HCT116 (cell line): ENCODE results near the gene KRIT1.

ENCODE experiments used
- CEBPB ChIP-seq: IDR thresholded peaks from 2 replicates; pipeline ENCODE4 v1.6.1; 2012; ENCODE audit warnings: low read depth
- EGR1 ChIP-seq: IDR thresholded peaks from 2 replicates; pipeline ENCODE4 v1.6.1; 2012; ENCODE audit warnings: low read depth
- ELF1 ChIP-seq: IDR thresholded peaks from 2 replicates; pipeline ENCODE4 v1.6.1; 2012; ENCODE audit warnings: low read depth, borderline replicate concordance
- EZH2 ChIP-seq: fragments of 200-600 bp; sonication (generic); IDR thresholded peaks from 2 replicates; pipeline ENCODE4 v1.6.1; 2017; ENCODE audit warnings: antibody characterized with exemption, mixed run types
- EZH2phosphoT487 ChIP-seq: fragments of 200-600 bp; IDR thresholded peaks from 2 replicates; pipeline ENCODE4 v1.6.1; 2018; ENCODE audit warnings: antibody characterized with exemption, borderline replicate concordance
- POLR2A ChIP-seq: IDR thresholded peaks from 2 replicates; pipeline ENCODE4 v1.7.0; 2011; ENCODE audit warnings: borderline replicate concordance; ENCODE audit not compliant: insufficient read depth, insufficient read length; ENCODE audit errors: extremely low read depth
- POLR2AphosphoS5 ChIP-seq: IDR thresholded peaks from 2 replicates; pipeline ENCODE4 v1.6.1; 2011; ENCODE audit warnings: mild to moderate bottlenecking, low read depth, low read length, moderate library complexity
- RAD21 ChIP-seq: IDR thresholded peaks from 2 replicates; pipeline ENCODE4 v1.6.1; 2012; ENCODE audit warnings: low read depth, mild to moderate bottlenecking
- SP1 ChIP-seq: IDR thresholded peaks from 2 replicates; pipeline ENCODE4 v1.6.1; 2012; ENCODE audit warnings: low read depth
- TF ChIP-seq, protein P1 (sequence below), 3 experiments: fragments of 200-600 bp in 1 of 3; sonication (generic) in 1 of 3; IDR thresholded peaks in 2 of 3; conservative IDR thresholded peaks in 1 of 3; 2 replicates each; pipeline ENCODE4 v1.5.1; 2012 to 2017; ENCODE audit warnings: low read depth in 2 of 3, low read length in 2 of 3, antibody characterized with exemption in 1 of 3, borderline replicate concordance in 1 of 3, control low read depth in 1 of 3, mild to moderate bottlenecking in 1 of 3, mixed read lengths in 1 of 3, mixed run types in 1 of 3, moderate library complexity in 1 of 3; ENCODE audit not compliant: insufficient read depth in 1 of 3
- TF ChIP-seq, protein P2 (sequence below): IDR thresholded peaks from 2 replicates; pipeline ENCODE4 v1.6.1; 2012; ENCODE audit warnings: low read depth
- TF ChIP-seq, protein P3 (sequence below): IDR thresholded peaks from 2 replicates; pipeline ENCODE4 v1.6.1; 2012

DNA sequence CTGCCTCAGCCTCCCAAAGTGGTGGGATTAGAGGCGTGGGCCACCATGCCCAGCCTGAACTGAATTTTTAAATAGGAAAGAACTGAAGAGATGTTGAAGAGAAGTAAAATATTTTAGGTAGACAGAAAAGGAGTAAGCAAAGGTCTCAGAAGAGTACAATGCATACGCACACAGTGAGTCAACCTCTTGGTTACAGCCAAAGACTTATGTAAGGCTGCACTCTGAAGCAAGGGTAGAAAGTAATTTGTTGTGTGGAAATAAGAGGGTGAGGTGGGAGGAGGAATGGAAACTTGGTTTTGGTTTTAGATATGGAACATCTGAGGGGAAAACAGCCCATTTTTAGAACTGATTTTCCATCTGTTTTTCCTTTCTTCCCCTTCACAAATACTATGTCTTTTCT lies 17.6 kb downstream of the KRIT1 start:
- TF ChIP-seq POLR2A: no peak
- TF ChIP-seq, protein P1, sequence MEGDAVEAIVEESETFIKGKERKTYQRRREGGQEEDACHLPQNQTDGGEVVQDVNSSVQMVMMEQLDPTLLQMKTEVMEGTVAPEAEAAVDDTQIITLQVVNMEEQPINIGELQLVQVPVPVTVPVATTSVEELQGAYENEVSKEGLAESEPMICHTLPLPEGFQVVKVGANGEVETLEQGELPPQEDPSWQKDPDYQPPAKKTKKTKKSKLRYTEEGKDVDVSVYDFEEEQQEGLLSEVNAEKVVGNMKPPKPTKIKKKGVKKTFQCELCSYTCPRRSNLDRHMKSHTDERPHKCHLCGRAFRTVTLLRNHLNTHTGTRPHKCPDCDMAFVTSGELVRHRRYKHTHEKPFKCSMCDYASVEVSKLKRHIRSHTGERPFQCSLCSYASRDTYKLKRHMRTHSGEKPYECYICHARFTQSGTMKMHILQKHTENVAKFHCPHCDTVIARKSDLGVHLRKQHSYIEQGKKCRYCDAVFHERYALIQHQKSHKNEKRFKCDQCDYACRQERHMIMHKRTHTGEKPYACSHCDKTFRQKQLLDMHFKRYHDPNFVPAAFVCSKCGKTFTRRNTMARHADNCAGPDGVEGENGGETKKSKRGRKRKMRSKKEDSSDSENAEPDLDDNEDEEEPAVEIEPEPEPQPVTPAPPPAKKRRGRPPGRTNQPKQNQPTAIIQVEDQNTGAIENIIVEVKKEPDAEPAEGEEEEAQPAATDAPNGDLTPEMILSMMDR (IDR thresholded peaks at IDR 0.05 in 2 of 3, conservative IDR thresholded peaks at IDR 0.05 in 1 of 3; ENCODE audit: borderline replicate concordance in 1 of 3, insufficient read depth in 1 of 3, low read depth in 2 of 3, low read length in 2 of 3): no peak
- no peak for TF ChIP-seq EZH2phosphoT487
- TF ChIP-seq POLR2AphosphoS5: no peak
- no peak for TF ChIP-seq ELF1
- TF ChIP-seq RAD21: no peak
- no peak for TF ChIP-seq SP1
- no peak for TF ChIP-seq EZH2
- TF ChIP-seq EGR1: no peak
- no peak for TF ChIP-seq CEBPB
- TF ChIP-seq, protein P2, sequence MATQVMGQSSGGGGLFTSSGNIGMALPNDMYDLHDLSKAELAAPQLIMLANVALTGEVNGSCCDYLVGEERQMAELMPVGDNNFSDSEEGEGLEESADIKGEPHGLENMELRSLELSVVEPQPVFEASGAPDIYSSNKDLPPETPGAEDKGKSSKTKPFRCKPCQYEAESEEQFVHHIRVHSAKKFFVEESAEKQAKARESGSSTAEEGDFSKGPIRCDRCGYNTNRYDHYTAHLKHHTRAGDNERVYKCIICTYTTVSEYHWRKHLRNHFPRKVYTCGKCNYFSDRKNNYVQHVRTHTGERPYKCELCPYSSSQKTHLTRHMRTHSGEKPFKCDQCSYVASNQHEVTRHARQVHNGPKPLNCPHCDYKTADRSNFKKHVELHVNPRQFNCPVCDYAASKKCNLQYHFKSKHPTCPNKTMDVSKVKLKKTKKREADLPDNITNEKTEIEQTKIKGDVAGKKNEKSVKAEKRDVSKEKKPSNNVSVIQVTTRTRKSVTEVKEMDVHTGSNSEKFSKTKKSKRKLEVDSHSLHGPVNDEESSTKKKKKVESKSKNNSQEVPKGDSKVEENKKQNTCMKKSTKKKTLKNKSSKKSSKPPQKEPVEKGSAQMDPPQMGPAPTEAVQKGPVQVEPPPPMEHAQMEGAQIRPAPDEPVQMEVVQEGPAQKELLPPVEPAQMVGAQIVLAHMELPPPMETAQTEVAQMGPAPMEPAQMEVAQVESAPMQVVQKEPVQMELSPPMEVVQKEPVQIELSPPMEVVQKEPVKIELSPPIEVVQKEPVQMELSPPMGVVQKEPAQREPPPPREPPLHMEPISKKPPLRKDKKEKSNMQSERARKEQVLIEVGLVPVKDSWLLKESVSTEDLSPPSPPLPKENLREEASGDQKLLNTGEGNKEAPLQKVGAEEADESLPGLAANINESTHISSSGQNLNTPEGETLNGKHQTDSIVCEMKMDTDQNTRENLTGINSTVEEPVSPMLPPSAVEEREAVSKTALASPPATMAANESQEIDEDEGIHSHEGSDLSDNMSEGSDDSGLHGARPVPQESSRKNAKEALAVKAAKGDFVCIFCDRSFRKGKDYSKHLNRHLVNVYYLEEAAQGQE: no peak
- TF ChIP-seq, protein P3, sequence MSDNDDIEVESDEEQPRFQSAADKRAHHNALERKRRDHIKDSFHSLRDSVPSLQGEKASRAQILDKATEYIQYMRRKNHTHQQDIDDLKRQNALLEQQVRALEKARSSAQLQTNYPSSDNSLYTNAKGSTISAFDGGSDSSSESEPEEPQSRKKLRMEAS: no peak
